ENCODE results near the gene AXL. TPM values are rescaled to one million over a fixed set of nuclear protein-coding genes. Genes with fewer than 3 reads are reported as not detected.
"Not testable (repeated sequence)": the region's sequence is repeated elsewhere in the genome, so short reads cannot be mapped to it uniquely, and the experiment has no call there.

The AXL gene
- total and polyA plus RNA-seq, 5 experiments from 2014 or later = 0.11 to 0.21 TPM; not detected in 3

DNA sequence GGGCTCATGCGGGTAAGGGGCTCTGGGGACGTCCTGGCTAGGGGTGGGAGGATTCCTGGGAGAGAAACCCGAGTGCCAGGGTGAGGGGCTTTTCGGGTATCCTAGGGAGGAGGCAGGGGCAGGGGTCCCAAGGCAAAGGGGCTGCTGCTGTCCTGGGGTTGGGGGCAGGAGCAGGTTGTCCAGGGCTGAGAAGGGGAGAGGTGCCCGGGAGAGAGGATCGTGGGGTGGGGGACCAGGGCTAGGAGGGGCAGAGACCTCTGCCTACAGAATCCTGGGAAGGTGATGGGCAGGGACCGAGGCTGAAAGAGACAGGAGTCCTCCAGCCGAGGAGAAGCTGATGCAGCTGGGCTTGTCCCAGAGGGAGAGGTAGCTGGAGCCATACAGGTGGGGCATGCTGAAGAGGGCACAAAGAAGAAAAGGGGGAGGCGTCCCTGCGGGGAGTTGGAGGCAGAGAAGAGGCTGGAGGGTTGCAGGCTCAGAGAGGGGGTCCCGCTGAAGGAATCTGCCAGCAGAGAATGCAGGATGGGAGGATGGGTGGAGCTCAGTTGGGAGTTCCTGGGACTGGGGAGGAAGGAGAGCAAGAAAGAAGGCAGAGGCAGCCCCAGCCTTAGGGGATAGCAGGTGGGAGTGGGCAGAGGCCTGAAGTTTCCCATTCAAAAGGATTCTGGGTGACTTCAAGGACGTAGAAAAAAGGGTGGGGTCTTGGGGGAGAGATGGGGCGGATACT is 25.4 kb upstream of the AXL start:
- Mint-ChIP-seq H3K36me3 (peaks cover 0 to 6% (median 0%) of the 10 kb centered on the region in 3 donors), H3K4me1 (peaks cover 11 to 22% (median 15%) of the 10 kb centered on the region in 4 donors), H3K4me3 (peak overlapping the region in 8 of 10 donors; percentile 15 to 65 (median 46)), H3K9me3 (no peaks in the 10 kb centered on the region), H3K27me3 (peaks cover 26 to 73% (median 42%) of the 10 kb centered on the region in 5 donors), H3K27ac (peak overlapping the region in 3 of 10 donors; percentile 60 to 85 (median 81))
- POLR2A ChIA-PET = no interaction called here
- ATAC-seq = no peak
- no peak for DNase-seq

DNA sequence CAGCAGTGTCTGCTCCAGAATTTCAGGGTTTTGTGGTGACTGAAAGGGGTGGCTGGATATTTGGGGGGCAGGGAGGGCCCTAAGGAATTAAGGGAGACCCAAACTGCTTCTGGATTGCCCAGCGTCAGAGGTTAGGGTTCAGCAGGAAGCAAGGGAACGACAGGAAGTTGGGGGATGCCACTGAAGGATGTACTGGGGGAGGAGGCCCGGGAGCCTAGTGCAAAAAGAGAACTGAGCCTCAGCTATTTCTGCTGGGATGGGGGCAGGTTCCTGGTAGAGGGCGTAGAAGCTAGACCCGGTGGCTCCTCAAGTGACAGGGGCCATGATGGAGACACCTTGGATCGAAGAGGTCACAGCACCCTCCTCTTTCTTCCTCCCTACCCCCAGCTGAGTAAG is 24.9 kb upstream of the AXL start:
- Mint-ChIP-seq H3K9me3 (no peaks in the 10 kb centered on the region), H3K27ac (peak overlapping the region in 1 of 10 donors; percentile 85), H3K27me3 (peaks cover 26 to 71% (median 42%) of the 10 kb centered on the region in 5 donors), H3K36me3 (peaks cover 0 to 6% (median 0%) of the 10 kb centered on the region in 3 donors), H3K4me1 (peaks cover 11 to 22% (median 15%) of the 10 kb centered on the region in 4 donors), H3K4me3 (peak overlapping the region in 3 of 10 donors; percentile 40 to 61 (median 52))
- no peak for ATAC-seq
- no peak for DNase-seq
- POLR2A ChIA-PET = no interaction called here

DNA sequence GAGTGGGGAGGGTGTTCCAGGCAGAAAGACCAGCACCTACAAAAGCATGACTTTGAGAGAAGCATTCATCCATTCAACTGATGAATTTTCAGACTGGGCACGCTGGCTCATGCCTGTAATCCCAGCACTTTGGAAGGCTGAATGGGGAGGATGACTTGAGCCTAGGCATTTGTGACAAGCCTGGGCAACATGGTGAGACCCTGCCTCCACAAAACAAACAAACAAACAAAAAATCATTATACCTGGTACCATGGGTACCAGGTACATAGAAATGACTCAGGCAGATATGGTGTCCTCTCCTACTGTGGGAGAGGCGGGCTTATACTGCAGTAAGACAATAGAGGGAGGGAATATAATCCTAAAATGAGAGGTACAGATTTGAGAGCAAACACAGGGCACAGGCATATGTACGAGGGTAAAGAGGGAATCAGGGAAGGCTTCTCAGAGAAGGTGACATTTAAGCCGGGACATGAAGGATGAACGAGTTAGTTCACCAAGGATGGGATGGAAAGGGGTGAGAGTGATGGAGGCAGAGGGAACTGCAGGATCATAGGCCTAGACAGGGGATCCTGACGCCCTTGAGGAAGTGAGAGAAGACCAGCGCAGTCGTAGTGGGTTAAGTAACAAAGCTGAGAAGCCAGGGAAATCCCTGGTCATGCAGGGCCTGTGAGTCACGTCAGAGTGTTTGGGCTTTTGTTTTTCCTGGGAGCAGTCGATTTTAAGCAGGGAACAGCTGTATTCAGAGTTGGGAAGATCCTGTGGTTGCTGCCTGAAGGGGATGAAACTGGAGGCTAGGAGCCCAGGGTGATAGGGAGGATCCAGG is 23.1 kb upstream of the AXL start:
- Mint-ChIP-seq H3K4me1 (peaks cover 11 to 22% (median 15%) of the 10 kb centered on the region in 4 donors), H3K36me3 (peaks cover 0 to 6% (median 0%) of the 10 kb centered on the region in 3 donors), H3K27ac (peak overlapping the region in 1 of 10 donors; percentile 33), H3K27me3 (peaks cover 18 to 54% (median 32%) of the 10 kb centered on the region in 5 donors), H3K4me3 (no peak overlapping the region), H3K9me3 (no peaks in the 10 kb centered on the region)
- no peak for ATAC-seq
- DNase-seq = no peak
- POLR2A ChIA-PET = no interaction called here

DNA sequence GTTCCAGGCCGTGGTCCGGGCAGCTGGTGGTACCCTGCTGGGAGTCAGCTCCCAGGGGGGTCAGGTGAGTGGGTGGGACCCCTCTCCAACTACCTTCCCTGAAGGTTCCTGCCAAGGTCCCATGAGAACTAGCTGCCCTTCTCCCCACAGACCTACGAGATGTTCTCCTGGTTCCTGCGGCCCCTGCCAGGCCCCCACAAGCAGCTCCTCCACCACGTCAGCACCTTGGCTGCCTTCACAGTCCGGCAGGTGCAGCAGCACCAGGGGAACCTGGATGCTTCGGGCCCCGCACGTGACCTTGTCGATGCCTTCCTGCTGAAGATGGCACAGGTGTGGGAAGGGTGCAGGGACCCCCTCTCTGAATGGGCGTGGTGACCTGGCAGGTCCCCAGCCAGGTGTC is 20.5 kb upstream of the AXL start:
- no peak overlapping the region for H3K27ac Mint-ChIP-seq

DNA sequence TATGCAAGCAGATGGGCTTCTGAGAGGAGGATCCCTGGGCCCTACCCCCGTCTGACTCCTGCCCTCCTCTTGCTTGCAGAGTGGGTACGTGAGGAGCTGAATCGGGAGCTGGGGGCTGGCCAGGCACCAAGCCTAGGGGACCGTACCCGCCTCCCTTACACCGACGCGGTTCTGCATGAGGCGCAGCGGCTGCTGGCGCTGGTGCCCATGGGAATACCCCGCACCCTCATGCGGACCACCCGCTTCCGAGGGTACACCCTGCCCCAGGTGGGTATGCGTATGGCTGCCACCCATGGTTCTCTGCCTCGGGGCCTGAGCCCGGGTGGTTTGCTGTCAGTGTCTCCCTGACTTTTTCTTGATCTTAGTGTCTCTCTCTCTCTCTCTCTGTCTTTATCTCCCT is 15.7 kb upstream of the AXL start:
- peaks cover 0 to 6% (median 0%) of the 10 kb centered on the region in 5 donors for H3K27me3 Mint-ChIP-seq
- peaks cover 0 to 6% (median 4%) of the 10 kb centered on the region in 4 donors for H3K4me1 Mint-ChIP-seq
- H3K27ac Mint-ChIP-seq = peak overlapping the region in 5 of 10 donors; percentile 0 to 79 (median 39)
- ATAC-seq (no peak), DNase-seq (peak in 1 of 10 donors; percentile 44)
- H3K4me3 Mint-ChIP-seq = no peak overlapping the region
- no peaks in the 10 kb centered on the region for H3K9me3 Mint-ChIP-seq
- no peaks in the 10 kb centered on the region for H3K36me3 Mint-ChIP-seq
- POLR2A ChIA-PET = interaction anchor here (0.7 to 4.0 kb wide), 5 partner anchors 60 to 239 kb away, joined by 4 to 56 read pairs (median 7); partner anchors contain the start of genes CCDC97 and HNRNPUL1

More for the DNA sequence above, 20.5 kb upstream of the AXL start:
- DNase-seq = peak in 1 of 10 donors; percentile 47
- Mint-ChIP-seq H3K9me3 (no peaks in the 10 kb centered on the region), H3K27me3 (peaks cover 4 to 28% (median 16%) of the 10 kb centered on the region in 5 donors), H3K4me3 (no peak overlapping the region), H3K4me1 (peaks cover 6 to 8% (median 7%) of the 10 kb centered on the region in 4 donors), H3K36me3 (no peaks in the 10 kb centered on the region)
- ATAC-seq = no peak
- POLR2A ChIA-PET = no interaction called here

DNA sequence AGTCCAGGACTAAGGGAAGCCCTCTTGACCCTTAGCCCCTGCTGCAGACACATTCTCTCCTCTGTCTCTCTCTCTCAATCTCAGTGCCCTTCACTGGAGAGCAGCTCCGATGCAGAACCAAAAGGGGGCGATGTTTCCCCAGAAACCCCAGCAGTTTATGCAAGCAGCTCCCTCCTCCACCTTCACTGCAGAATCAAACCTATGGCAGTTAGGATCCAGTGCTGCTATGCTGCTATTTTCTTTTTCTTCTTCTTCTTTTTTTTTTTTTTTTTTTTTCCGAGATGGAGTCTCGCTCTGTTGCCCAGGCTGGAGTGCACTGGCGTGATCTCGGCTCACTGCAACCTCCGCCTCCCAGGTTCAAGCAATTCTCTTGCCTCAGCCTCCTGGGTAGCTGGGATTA is 14.7 kb upstream of the AXL start:
- peak; percentile 68 to 93 (median 84) for DNase-seq
- H3K4me1 Mint-ChIP-seq, H3K9me3 Mint-ChIP-seq, H3K27me3 Mint-ChIP-seq, H3K4me3 Mint-ChIP-seq, H3K36me3 Mint-ChIP-seq: not testable (repeated sequence)
- H3K27ac Mint-ChIP-seq = peak overlapping the region in 8 of 10 donors; percentile 6 to 97 (median 81)
- ATAC-seq = peak; percentile 100
- POLR2A ChIA-PET = interaction anchor here (0.6 to 4.0 kb wide), 16 partner anchors 16 to 754 kb away, joined by 3 to 56 read pairs (median 4); partner anchors contain the start of genes CCDC97 and HNRNPUL1

DNA sequence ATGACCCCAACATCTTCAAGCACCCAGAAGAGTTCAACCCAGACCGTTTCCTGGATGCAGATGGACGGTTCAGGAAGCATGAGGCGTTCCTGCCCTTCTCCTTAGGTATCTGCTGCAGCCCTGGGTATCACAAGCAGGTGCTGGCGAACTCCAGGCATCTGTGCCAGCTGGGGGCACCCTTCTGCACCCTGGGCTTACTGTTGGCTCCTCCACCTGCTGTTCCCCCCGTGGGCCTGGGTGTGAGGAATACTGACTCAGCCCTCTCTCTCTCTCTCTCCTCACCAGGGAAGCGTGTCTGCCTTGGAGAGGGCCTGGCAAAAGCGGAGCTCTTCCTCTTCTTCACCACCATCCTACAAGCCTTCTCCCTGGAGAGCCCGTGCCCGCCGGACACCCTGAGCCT is 13.0 kb upstream of the AXL start:
- no peak overlapping the region for H3K4me3 Mint-ChIP-seq
- POLR2A ChIA-PET = interaction anchor here (0.6 to 4.0 kb wide), 4 partner anchors 56 to 428 kb away, joined by 3 to 56 read pairs (median 4); partner anchors contain the start of genes CCDC97 and RAB4B
- H3K27me3 Mint-ChIP-seq = peaks cover 0 to 2% (median 0%) of the 10 kb centered on the region in 5 donors
- DNase-seq (peak in 1 of 10 donors; percentile 60), ATAC-seq (no peak)
- no peaks in the 10 kb centered on the region for H3K9me3 Mint-ChIP-seq
- peaks cover 0 to 6% (median 4%) of the 10 kb centered on the region in 4 donors for H3K4me1 Mint-ChIP-seq
- H3K27ac Mint-ChIP-seq = peak overlapping the region in 4 of 10 donors; percentile 3 to 63 (median 25)
- no peaks in the 10 kb centered on the region for H3K36me3 Mint-ChIP-seq

DNA sequence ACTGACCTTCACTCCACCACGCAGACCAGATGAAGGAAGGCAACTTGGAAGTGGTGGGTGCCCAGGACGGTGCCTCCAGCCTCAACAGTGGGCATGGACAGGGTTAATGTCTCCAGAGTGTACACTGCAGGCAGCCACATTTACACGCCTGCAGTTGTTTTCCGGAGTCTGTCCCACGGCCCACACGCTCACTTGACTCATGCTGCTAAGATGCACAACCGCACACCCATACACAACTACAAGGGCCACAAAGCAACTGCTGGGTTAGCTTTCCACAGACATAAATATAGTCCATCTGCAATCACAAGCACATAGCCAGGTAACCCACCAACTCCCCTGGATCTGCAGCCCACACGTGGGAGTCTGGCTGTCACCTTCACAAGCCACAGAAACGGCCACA is 12.6 kb upstream of the AXL start:
- Mint-ChIP-seq H3K4me1 (peaks cover 0 to 6% (median 4%) of the 10 kb centered on the region in 4 donors), H3K4me3 (no peak overlapping the region), H3K36me3 (no peaks in the 10 kb centered on the region), H3K27me3 (peaks cover 0 to 2% (median 0%) of the 10 kb centered on the region in 5 donors), H3K9me3 (no peaks in the 10 kb centered on the region), H3K27ac (peak overlapping the region in 4 of 10 donors; percentile 52 to 82 (median 62))
- ATAC-seq (no peak), DNase-seq (peak in 1 of 10 donors; percentile 40)
- POLR2A ChIA-PET = interaction anchor here (0.8 to 4.0 kb wide), 3 partner anchors 56 to 429 kb away, joined by 3 to 56 read pairs (median 4); partner anchors contain the start of genes CCDC97 and RAB4B

DNA sequence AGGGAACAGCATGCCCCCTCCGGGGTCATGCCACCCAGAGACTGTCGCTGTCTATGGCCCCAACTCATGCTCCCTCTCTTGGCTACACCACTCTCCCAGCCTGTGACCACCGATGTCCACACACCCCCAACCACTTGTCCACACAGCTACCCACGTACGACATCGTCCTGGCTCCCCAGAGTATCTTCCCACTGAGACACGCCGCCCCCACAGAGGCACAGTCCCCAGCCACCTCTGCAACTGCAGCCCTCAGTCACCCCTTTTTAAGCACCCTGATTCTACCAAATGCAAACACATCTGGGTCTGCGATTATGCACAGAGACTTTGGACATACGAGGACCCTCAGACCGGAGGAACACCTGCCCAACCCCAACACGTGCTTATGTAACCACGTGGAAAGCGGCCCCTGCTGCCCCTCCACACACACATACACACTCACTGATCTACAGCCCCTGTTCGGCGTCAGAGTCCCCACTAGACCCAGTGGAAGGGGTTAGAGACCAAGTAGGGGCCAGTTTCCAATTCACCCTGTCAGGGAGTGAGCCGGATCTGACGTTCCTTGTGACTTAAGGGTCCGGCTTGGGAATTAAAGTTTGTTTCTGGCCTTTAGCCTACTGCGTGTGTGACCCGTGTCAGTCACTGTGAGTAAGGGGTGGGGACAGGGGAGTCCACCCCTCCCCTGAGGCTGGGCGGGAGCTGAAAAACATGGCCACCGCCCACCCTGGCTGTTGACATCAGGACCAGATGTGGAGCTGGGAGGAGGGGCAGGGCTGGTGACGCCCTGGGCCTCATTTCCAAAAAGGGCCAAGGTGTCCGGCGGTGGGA is 11.9 kb upstream of the AXL start:
- H3K4me1 Mint-ChIP-seq = peaks cover 0 to 6% (median 4%) of the 10 kb centered on the region in 4 donors
- DNase-seq (peak in 1 of 10 donors; percentile 56), ATAC-seq (no peak)
- no peaks in the 10 kb centered on the region for H3K36me3 Mint-ChIP-seq
- peak overlapping the region in 3 of 10 donors; percentile 60 to 82 (median 78) for H3K27ac Mint-ChIP-seq
- no peaks in the 10 kb centered on the region for H3K9me3 Mint-ChIP-seq
- POLR2A ChIA-PET = interaction anchor here (0.6 to 4.0 kb wide), 4 partner anchors 9 to 336 kb away, joined by 3 to 56 read pairs (median 4); partner anchors contain the start of gene CCDC97
- H3K27me3 Mint-ChIP-seq = peaks cover 0 to 2% (median 0%) of the 10 kb centered on the region in 5 donors
- H3K4me3 Mint-ChIP-seq = no peak overlapping the region

DNA sequence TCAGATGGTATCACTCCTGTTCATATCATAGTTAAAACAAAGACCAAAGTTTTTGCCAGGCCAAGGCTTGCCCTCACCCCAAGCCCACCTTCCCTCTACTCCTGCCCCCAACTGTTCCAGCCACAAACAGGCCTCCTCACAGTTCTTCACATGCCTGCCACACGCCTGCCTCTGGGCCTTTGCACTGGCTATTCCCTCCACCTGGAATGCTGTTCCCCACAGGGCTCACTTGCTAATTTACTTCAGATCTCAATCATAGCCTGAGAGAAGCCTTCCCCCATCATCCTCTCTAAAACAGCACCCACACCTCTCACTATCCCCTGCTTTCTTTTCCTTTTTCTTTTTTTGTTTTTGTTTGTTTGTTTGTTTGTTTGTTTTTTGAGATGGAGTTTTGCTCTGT is 4.9 kb upstream of the AXL start:
- POLR2A ChIA-PET = no interaction called here
- H3K4me3 Mint-ChIP-seq = no peak overlapping the region
- H3K27ac Mint-ChIP-seq = peak overlapping the region in 1 of 10 donors; percentile 11
- peaks cover 0 to 9% (median 5%) of the 10 kb centered on the region in 4 donors for H3K4me1 Mint-ChIP-seq
- H3K9me3 Mint-ChIP-seq = no peaks in the 10 kb centered on the region
- DNase-seq (no peak), ATAC-seq (no peak)
- H3K36me3 Mint-ChIP-seq = peaks cover 0 to 2% (median 0%) of the 10 kb centered on the region in 3 donors
- peaks cover 4 to 30% (median 16%) of the 10 kb centered on the region in 5 donors for H3K27me3 Mint-ChIP-seq

DNA sequence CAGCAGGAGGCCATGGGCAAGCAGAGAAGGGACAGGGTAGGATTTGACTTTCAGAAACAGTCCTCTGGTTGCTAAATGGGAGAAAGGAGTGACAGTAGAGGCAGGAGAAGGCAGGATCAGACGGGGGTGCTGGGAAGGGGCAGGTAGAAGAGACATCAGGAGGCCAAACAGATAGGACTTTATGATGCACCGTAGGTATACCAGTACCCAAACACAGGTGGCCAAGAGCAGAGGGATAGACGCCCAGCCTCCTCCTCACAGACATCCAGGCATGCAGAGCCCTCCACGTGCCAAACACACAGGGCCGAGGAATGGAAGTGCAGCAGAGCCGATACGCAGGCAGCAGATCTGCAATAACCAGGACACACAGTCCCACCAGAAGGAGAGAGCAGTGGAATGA is 1.3 kb upstream of the AXL start:
- Mint-ChIP-seq H3K4me3 (no peak overlapping the region), H3K36me3 (peaks cover 0 to 2% (median 0%) of the 10 kb centered on the region in 3 donors), H3K27me3 (peaks cover 13 to 64% (median 36%) of the 10 kb centered on the region in 5 donors), H3K27ac (peak overlapping the region in 1 of 10 donors; percentile 60), H3K4me1 (peaks cover 0 to 19% (median 7%) of the 10 kb centered on the region in 4 donors), H3K9me3 (no peaks in the 10 kb centered on the region)
- ATAC-seq = no peak
- POLR2A ChIA-PET = interaction anchor here (0.7 kb wide), 1 partner anchor 959 kb away, joined by 5 read pairs; no protein-coding TSS in a partner anchor
- DNase-seq = no peak
